Activated CD4-positive, alpha-beta T cell treated with anti-CD3 and anti-CD28 coated beads, Interleukin-2, amount 50 U/mL, for 24 hours (primary cell): ENCODE results near the gene SRSF3.
A peak's percentile ranks its signal among the peaks of the same experiment; 100 is the strongest.

ENCODE experiments used
- DNase-seq, 2 donors: peaks; one replicate each; pipeline ENCODE4 v3.0.0-alpha.2; 2020; ENCODE audit warnings: low read depth in 1 of 2, low spot score in 1 of 2

Gene SRSF3

GRCh38 chr6:36622901-36623546, 28.9 kb downstream of the SRSF3 start:
- no peak for DNase-seq

GRCh38 chr6:36623547-36624459, 29.6 kb downstream of the SRSF3 start:
- peak; percentile 55 to 73 for DNase-seq

GRCh38 chr6:36624461-36625157, 30.4 kb downstream of the SRSF3 start:
- no peak for DNase-seq

GRCh38 chr6:36625158-36625919, 31.2 kb downstream of the SRSF3 start:
- DNase-seq = no peak

GRCh38 chr6:36626636-36627035, 32.5 kb downstream of the SRSF3 start:
- DNase-seq = no peak

- DNase-seq = no peak
These were observed 33.0 kb downstream of the SRSF3 start for GRCh38 chr6:36627141-36627540.

- DNase-seq = no peak
These were observed 33.7 kb downstream of the SRSF3 start for GRCh38 chr6:36627801-36628246.

- DNase-seq = no peak
These were observed 35.6 kb downstream of the SRSF3 start for GRCh38 chr6:36629784-36630183.

- no peak for DNase-seq
These were observed 37.3 kb downstream of the SRSF3 start for GRCh38 chr6:36631326-36632011.

GRCh38 chr6:36633370-36633769, 39.2 kb downstream of the SRSF3 start:
- DNase-seq = no peak

- no peak for DNase-seq
These were observed 39.8 kb downstream of the SRSF3 start for GRCh38 chr6:36633915-36634314.

GRCh38 chr6:36634317-36635108, 40.4 kb downstream of the SRSF3 start:
- DNase-seq = no peak

- DNase-seq = no peak
These were observed 42.1 kb downstream of the SRSF3 start for GRCh38 chr6:36636283-36636682.

- DNase-seq = no peak
These were observed 42.7 kb downstream of the SRSF3 start for GRCh38 chr6:36636687-36637418.

GRCh38 chr6:36638579-36638978, 44.4 kb downstream of the SRSF3 start:
- no peak for DNase-seq

- DNase-seq = no peak
These were observed 45.1 kb downstream of the SRSF3 start for GRCh38 chr6:36639171-36639808.

GRCh38 chr6:36641543-36641942, 47.4 kb downstream of the SRSF3 start:
- DNase-seq = no peak
